Stimulated activated naive CD8-positive, alpha-beta T cell treated with anti-CD3 and anti-CD28 coated beads, Interleukin-15, Interleukin-2, amounts not matched to agents 100 ng/mL and 50 ng/mL, for 24 hours (primary cell): ENCODE data around the gene IFNA1.
"Not testable (repeated sequence)": the region's sequence is repeated elsewhere in the genome, so short reads cannot be mapped to it uniquely, and the experiment has no call there.

Source experiments
- H3K27ac Mint-ChIP-seq: one replicate; pipeline ENCODE4 v1.8.0; 2021; ENCODE audit warnings: mild to moderate bottlenecking, mixed read lengths
- H3K27me3 Mint-ChIP-seq: one replicate; pipeline ENCODE4 v1.8.0; 2021; ENCODE audit warnings: mixed read lengths
- H3K36me3 Mint-ChIP-seq: one replicate; pipeline ENCODE4 v1.8.0; 2021; ENCODE audit warnings: low read depth, mixed read lengths
- H3K4me1 Mint-ChIP-seq: one replicate; pipeline ENCODE4 v1.8.0; 2021; ENCODE audit warnings: low read depth, mixed read lengths
- H3K4me3 Mint-ChIP-seq: one replicate; pipeline ENCODE4 v1.8.0; 2021; ENCODE audit warnings: mild to moderate bottlenecking, mixed read lengths
- H3K9me3 Mint-ChIP-seq: one replicate; pipeline ENCODE4 v1.8.0; 2021; ENCODE audit warnings: mixed read lengths

The IFNA1 gene

DNA sequence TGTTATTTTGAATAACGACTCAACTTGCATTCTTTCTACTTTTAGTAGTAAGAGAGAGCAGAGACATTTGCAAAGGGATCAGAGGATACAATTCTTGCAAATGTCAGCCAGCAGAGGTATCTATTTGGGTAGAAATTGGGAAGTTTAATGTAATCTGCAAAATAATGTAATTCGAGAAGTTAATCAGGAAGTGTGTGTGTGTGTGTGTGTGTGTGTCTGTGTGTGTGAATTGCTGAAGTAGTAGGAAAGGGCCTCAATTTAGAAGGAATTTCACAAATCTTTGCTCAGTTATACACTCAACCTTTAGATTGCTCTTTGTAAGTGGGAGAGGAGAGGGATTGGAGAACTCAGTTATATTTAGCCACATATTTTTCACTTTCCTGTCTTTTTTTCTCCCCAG, 11.0 kb upstream of the IFNA1 start:
- Mint-ChIP-seq H3K36me3 (no peaks in the 10 kb centered on the region), H3K27me3 (peaks cover 66% of the 10 kb centered on the region)

DNA sequence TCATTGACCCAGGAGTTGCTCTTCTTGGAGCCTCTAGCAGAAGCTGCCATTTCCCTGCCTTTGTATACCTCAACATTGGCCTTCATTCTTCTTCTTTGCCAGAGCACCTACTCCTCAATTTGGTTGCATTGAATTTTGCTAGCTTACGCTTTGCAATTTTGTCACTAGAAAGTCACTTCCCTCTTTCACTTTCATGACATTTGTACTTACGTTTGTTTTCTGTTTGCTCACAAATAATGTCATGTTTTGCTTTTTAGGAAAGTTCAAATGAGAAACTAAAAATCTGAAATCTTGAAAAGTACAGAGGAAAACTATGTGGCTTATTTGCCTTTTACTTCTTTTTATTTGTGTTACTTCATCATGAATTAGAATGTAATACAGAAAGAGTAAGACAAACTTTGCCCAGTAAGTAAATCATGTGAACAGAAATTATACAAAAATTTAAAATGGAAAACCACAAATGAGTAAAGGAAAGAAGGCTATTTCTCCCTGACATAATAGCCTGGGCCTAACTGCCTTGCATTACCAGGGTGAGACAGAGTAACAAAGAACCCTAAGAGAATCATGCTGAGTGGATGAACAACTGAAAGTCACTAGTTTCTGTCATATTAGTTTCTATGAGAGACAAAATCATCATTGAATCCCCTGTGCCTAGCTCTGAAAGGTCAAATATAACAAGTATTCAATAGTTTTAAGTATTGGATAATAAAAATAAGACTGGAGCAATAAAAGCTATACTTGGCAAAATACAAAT, 7.4 kb upstream of the IFNA1 start:
- no peaks in the 10 kb centered on the region for H3K9me3 Mint-ChIP-seq
- no peaks in the 10 kb centered on the region for H3K4me1 Mint-ChIP-seq
- peaks cover 56% of the 10 kb centered on the region for H3K27me3 Mint-ChIP-seq
- no peak overlapping the region for H3K27ac Mint-ChIP-seq
- H3K36me3 Mint-ChIP-seq = no peaks in the 10 kb centered on the region
- no peak overlapping the region for H3K4me3 Mint-ChIP-seq

More for the DNA sequence above, 11.0 kb upstream of the IFNA1 start:
- no peak overlapping the region for H3K4me3 Mint-ChIP-seq
- H3K27ac Mint-ChIP-seq = no peak overlapping the region
- no peaks in the 10 kb centered on the region for H3K4me1 Mint-ChIP-seq
- H3K9me3 Mint-ChIP-seq = no peaks in the 10 kb centered on the region

GRCh38 chr9:21434202-21435014, 5.8 kb upstream of the IFNA1 start:
- peaks cover 44% of the 10 kb centered on the region for H3K27me3 Mint-ChIP-seq
- H3K4me1 Mint-ChIP-seq = no peaks in the 10 kb centered on the region
- H3K9me3 Mint-ChIP-seq = no peaks in the 10 kb centered on the region
- H3K4me3 Mint-ChIP-seq = no peak overlapping the region
- no peak overlapping the region for H3K27ac Mint-ChIP-seq
- H3K36me3 Mint-ChIP-seq = no peaks in the 10 kb centered on the region

- H3K4me3 Mint-ChIP-seq, H3K36me3 Mint-ChIP-seq, H3K9me3 Mint-ChIP-seq, H3K27ac Mint-ChIP-seq, H3K4me1 Mint-ChIP-seq: not testable (repeated sequence)
- peaks cover 41% of the 10 kb centered on the region for H3K27me3 Mint-ChIP-seq
Measured at GRCh38 chr9:21435015-21435383, 5.2 kb upstream of the IFNA1 start.

DNA sequence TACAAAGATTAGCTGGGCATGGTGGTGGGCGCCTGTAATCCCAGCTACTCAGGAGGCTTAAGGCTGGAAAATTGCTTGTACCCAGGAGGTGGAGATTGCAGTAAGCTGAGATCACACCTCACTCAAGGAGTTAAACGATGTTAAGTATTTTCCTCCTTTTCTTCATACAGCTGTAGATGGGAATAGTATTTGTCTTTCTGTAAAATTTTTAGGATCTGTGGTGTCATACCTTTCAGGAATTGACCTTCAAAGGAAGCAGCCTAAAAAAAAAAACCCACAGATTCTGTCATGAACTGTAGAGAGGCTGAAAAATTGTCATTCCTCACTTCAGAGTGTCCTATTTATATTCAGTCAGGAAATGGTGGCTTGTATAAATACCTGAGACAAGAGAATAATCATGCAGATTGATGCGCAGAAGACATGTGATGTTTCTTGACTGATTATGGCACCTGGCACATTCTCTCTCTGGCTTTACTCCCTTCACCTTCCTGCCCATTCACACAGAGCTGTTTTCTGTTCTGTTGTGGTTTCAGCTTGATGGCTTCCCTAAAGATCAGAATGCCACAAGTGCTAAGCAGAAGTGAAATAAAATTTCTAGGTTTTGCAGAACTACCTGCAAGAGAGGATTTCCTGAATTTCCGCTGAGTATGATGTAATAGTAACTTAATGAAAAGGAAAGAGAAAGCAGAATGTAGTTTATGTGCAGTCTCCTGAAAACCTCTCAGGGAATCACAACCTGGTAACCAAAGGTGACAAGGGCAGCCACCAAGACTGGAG, 3.8 kb downstream of the IFNA1 start:
- Mint-ChIP-seq H3K27me3 (peaks cover 10% of the 10 kb centered on the region), H3K4me3 (peak overlapping the region; percentile 13), H3K4me1 (peaks cover 14% of the 10 kb centered on the region), H3K27ac (no peak overlapping the region), H3K36me3 (no peaks in the 10 kb centered on the region), H3K9me3 (no peaks in the 10 kb centered on the region)

GRCh38 chr9:21449312-21449711, 9.1 kb downstream of the IFNA1 start:
- not testable (repeated sequence) for H3K27ac Mint-ChIP-seq, H3K4me1 Mint-ChIP-seq, H3K9me3 Mint-ChIP-seq, H3K4me3 Mint-ChIP-seq, H3K36me3 Mint-ChIP-seq
- H3K27me3 Mint-ChIP-seq = peaks cover 14% of the 10 kb centered on the region

- Mint-ChIP-seq H3K36me3 (no peaks in the 10 kb centered on the region), H3K27me3 (peaks cover 14% of the 10 kb centered on the region), H3K4me3 (no peak overlapping the region), H3K4me1 (no peaks in the 10 kb centered on the region), H3K27ac (no peak overlapping the region), H3K9me3 (no peaks in the 10 kb centered on the region)
Measured at GRCh38 chr9:21450733-21451394, 10.6 kb downstream of the IFNA1 start.

GRCh38 chr9:21452681-21453080, 12.4 kb downstream of the IFNA1 start:
- no peaks in the 10 kb centered on the region for H3K4me1 Mint-ChIP-seq

GRCh38 chr9:21454149-21454548, 13.9 kb downstream of the IFNA1 start:
- H3K36me3 Mint-ChIP-seq = no peaks in the 10 kb centered on the region
- H3K4me3 Mint-ChIP-seq = no peak overlapping the region
- H3K27me3 Mint-ChIP-seq = peaks cover 10% of the 10 kb centered on the region
- no peaks in the 10 kb centered on the region for H3K4me1 Mint-ChIP-seq
- no peak overlapping the region for H3K27ac Mint-ChIP-seq
- H3K9me3 Mint-ChIP-seq = no peaks in the 10 kb centered on the region

More at GRCh38 chr9:21452681-21453080, 12.4 kb downstream of the IFNA1 start:
- Mint-ChIP-seq H3K4me3 (no peak overlapping the region), H3K27me3 (peaks cover 19% of the 10 kb centered on the region), H3K9me3 (no peaks in the 10 kb centered on the region), H3K27ac (no peak overlapping the region), H3K36me3 (no peaks in the 10 kb centered on the region)

DNA sequence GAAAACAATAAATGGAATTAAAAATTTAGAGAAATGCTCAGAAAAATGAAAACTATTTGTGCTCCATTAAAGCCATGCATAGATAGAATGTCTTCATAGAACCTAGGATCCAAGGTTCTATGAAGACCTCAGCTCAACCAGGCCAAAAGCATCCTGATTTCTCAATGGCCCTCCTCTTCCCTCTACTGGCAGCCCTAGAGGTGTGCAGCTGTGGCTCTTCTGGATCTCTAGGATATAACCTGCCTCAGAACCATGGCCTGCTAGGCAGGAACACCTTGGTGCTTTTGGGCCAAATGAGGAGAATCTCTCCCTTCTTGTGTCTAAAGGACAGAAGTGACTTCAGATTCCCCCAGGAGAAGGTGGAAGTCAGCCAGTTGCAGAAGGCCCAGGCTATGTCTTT, 15.1 kb downstream of the IFNA1 start:
- H3K36me3 Mint-ChIP-seq = no peaks in the 10 kb centered on the region
- peaks cover 10% of the 10 kb centered on the region for H3K27me3 Mint-ChIP-seq
- no peak overlapping the region for H3K27ac Mint-ChIP-seq
- H3K4me1 Mint-ChIP-seq = no peaks in the 10 kb centered on the region
- H3K4me3 Mint-ChIP-seq = no peak overlapping the region
- no peaks in the 10 kb centered on the region for H3K9me3 Mint-ChIP-seq

- Mint-ChIP-seq H3K4me3 (no peak overlapping the region), H3K36me3 (no peaks in the 10 kb centered on the region), H3K27me3 (peaks cover 12% of the 10 kb centered on the region), H3K9me3 (peaks cover 11% of the 10 kb centered on the region), H3K4me1 (no peaks in the 10 kb centered on the region), H3K27ac (no peak overlapping the region)
Measured at GRCh38 chr9:21461377-21461776, 21.1 kb downstream of the IFNA1 start.

- Mint-ChIP-seq H3K9me3 (peaks cover 11% of the 10 kb centered on the region), H3K27me3 (peaks cover 12% of the 10 kb centered on the region), H3K27ac (no peak overlapping the region), H3K4me1 (no peaks in the 10 kb centered on the region), H3K4me3 (no peak overlapping the region), H3K36me3 (no peaks in the 10 kb centered on the region)
Measured at GRCh38 chr9:21465138-21465537, 24.9 kb downstream of the IFNA1 start.

DNA sequence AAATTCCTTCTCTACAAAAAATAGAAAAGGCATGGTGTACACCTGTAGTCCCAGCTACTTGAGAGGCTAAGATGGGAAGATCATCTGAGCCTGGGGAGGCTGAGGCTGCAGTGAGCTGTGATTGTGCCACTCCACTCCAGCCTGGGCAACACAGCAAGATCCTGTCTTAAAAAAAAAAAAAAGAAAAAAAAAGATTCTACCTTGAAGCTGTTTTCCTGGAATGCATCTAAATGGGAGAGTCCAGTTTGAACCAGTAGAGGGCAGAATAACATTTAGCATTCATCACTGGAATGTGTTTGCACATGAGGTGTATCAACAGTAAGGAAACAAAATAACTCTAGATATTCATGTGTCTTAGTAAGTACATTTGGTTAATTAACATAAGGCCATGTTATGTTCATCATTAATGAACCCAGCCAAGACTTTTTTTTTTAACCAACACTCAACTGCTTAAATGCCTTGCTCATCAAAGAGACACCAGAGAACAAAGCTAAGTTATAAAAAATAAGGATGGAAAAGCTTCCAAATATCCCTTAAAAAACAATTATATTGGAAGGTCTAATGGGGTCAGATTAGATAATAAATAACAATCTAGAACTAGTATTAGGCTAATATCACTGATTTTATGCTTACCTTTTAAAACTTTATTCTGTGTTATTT, 25.8 kb downstream of the IFNA1 start:
- Mint-ChIP-seq H3K36me3 (no peaks in the 10 kb centered on the region), H3K9me3 (peaks cover 11% of the 10 kb centered on the region), H3K27me3 (peaks cover 12% of the 10 kb centered on the region), H3K27ac (no peak overlapping the region), H3K4me1 (no peaks in the 10 kb centered on the region), H3K4me3 (no peak overlapping the region)

GRCh38 chr9:21470126-21470525, 29.9 kb downstream of the IFNA1 start:
- H3K4me3 Mint-ChIP-seq = no peak overlapping the region

More at GRCh38 chr9:21470126-21470525, 29.9 kb downstream of the IFNA1 start:
- no peaks in the 10 kb centered on the region for H3K9me3 Mint-ChIP-seq
- H3K27ac Mint-ChIP-seq = no peak overlapping the region
- no peaks in the 10 kb centered on the region for H3K4me1 Mint-ChIP-seq
- peaks cover 19% of the 10 kb centered on the region for H3K27me3 Mint-ChIP-seq
- no peaks in the 10 kb centered on the region for H3K36me3 Mint-ChIP-seq
